Superior temporal gyrus (tissue), 1 donor: ENCODE data around the gene MSX2.

Experiments
- DNase-seq: peaks from one replicate; pipeline ENCODE4 v3.0.0-alpha.2; 2016; ENCODE audit errors: extremely low spot score

The MSX2 gene

DNA sequence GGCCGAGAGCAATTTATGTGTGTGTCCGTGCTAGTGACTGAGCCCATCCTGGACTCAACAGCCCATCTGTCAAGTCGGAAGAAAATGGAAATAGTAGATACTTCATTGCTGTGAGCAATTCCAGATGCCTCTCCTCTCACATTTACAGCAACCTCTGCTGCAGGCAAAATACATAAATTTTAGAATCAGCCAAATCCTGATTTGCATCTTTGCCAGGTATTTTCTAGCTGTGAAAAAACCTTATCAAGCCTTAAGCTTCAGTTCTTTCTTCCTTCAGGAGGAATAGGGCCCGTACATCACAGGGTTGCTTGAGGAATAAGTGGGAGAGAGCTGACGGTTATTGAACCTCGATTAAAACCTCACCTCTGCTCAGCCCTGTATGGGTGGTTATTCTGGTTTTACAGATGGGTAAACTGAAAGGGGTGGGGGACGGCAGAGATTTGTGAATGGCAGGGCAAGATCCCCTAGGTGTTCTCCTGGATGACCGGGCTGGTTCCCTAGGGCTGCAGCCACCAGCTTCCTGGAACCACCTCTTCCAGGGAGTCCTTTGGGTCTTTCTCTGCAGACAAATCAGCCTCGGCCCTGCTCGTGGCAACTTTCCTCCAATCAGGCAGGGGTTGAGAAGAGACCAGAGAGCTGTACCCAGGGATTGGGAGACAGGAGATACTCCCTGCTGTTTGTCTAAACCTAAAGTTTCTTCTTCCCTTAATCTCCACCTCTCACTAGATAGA lies 5.3 kb upstream of the MSX2 start:
- no peak for DNase-seq

DNA sequence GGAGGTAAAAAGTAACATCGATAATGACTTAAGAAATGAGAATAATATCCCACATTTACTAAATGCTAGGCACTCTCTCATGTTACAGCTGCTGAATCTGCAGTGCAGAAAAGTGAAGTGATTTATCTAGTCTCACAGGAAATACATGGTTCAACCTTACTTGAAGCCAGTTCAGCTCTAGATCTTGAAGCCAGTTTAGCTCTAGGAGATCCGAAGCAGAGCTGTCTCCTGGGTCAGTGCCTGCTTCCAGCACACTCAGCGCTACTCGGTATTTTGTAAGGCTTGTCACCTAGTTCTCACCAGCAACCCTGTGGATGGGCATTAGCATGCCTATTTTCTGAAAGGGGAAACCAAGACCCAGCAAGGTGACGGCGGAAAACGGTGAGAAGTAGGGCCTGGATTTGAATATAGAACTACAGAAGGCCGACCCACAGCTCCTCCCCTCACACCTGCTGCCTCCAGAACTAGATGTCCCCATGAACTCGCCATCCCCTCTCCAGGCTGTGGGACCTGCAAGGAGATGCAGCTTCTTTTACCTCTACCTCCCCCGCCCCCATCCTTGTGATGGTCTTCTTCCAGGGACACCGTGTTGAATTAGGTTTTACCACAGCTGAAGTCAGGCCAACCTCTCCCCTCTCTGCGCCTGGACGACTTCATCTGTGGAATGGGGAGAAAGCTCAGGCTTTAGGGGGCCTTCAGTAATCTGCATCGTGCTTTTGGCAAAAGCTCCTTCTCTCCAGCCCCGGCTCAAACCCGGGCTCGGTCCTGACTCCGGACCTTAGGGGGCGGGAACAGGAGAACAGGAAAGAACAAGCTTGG lies 4.4 kb upstream of the MSX2 start:
- no peak for DNase-seq

DNA sequence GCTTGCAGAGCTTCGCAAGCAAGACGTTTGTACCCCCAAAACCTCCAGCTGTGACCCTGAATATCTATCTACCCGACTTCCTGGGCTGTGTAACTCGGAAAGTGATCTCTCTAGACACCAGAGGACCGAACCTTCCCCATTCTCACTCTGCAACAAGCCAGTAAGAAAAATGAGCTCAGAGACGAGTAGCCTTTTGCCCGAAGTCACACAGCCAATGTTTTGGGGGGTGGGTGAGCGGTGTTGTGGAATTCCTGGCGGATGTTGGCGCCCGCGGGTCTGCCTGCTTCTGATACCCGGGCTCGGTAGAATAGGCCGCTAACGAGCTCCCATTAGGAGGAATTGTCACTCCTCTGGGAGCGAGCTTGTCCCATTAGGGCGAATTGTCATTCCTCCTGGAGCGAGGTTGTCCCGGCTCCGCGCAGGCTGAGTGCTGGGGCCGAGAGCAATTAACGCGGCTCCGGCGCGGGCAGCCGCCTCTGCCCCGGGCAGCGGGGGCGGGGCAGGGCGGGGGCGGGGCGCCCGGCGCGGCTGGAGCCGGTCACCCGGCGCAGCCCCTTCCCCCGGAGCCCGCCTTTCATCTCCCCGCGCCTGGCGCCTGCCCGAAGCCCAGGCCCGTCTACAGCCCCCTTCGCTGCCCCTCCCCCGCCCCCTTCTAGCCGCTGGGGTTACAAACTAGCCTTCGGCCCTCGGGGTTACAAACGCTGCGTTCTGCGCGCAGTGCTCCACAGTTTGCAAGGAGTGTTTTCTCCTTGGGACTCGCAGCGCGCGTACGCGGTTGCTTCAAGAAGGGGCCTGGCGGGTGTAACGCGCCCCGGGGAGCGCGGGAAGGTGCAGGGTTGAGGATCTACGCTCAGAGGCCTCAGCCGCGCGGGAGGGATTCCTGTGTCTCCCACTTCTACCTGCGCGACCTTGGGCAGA lies 3.5 kb upstream of the MSX2 start:
- no peak for DNase-seq

DNA sequence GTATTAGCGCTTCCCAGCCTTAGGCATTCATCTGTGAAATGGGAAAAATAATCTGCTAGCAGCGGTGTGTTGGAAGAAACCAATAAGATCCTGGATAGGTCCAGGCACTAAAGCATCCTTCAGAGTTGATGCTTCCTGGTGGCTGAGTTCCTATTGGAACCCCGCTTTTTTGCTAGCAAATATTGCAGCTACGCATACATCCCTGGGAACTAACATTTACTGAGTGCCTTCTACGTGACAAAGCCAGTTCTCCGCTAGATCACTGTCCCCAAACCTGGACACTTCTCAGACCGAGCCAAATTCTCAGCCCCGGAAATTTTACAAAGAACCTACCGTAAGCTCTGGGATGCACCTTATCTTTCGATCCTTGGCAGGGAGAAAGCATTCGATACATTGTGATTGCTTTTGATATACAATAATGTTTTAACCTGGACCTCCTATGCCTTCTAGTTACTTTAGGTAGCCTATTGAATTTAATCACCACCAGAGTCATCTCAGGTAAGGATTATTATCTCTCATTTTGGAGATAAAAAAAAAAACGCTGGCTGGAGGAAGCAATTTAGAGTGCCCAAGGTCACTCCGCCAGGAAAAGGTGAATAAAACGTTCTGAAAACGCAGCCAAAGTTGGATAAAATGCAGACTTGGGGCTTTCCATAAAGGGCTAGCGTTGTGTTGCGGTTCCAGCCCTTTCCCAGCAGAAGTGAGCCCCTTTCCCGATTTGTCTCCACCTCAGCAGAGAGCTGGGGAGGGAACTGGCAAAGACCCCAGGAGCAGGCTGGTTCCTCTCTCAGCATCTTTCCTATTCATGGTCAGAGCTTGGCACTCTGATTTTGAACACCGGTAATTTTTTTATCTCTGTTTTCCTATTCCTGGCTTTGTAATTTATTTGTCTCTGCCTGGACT lies 2.6 kb upstream of the MSX2 start:
- DNase-seq = no peak

DNA sequence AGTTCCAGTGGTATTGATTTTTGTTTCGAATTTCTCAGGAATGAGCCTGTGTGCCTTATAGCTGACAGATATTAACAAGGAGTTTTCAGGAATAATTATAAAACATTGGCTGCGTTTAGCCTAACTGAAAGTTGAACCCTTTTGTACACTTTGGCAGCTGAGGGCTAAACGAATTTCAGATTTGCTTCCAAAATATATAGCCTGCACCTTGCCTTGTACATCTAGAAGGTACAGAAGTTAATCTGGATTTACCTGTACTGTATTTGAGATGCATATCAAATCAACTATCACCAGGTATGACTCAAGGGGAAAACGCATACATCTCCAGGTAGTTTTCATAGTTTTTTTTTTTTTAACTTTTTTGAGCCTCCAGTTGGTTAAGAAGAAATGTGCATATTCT lies 1.9 kb upstream of the MSX2 start:
- no peak for DNase-seq

DNA sequence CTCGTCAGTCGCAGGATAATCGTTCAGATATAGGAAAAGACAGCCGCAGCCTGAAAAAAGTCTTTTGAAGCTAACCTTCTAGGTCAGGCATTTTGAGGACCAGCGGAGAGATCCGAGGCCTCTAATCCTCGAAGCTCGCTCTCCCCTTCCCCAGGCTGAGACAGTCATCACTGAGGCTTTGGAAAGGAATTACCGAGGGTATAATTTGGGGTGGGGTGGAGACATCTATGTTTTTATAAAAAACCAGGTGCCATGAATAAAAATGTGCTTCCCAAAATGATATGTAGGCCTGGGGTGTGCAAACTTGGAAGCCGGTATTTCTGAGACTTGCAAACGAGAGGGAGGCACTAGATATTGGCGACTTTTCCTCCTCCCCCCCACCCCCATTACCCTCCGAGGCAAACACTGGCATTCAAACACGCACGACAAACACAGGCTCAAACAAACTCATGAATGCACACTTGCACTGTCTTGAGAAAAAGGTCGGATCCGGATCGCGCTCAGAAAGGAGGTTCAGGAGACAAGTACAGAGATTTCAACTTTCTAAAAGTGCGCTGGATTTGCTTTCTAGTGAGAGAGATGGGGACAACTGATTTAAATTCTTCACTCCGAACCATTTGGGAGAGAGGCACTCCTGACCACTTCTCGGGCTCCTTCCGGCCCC lies 935 bp upstream of the MSX2 start:
- no peak for DNase-seq

DNA sequence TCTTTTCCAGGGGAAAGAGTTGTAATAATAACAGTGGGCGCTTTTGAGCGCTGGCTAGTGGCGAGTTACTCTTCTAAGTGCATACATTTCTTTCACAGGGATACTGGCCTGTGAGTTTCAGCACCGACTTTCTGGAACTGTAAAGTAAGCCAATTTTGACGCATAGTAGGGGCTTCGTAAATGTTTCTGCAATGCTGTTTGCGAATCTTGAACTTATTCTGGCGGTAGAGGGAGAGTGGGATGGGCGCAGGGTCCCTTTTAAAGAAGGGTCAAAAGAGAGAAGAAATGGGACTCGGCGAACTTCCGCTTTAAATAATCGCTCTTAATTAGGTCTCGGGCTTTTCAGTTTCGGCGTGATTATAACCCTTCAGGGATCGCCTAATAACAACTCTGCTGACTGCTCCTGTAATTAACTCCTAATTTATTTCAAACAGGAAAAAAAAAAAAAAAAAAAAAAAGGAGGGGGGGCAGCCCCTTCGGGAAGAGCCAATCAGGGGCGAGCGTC lies 351 bp upstream of the MSX2 start:
- DNase-seq = no peak

DNA sequence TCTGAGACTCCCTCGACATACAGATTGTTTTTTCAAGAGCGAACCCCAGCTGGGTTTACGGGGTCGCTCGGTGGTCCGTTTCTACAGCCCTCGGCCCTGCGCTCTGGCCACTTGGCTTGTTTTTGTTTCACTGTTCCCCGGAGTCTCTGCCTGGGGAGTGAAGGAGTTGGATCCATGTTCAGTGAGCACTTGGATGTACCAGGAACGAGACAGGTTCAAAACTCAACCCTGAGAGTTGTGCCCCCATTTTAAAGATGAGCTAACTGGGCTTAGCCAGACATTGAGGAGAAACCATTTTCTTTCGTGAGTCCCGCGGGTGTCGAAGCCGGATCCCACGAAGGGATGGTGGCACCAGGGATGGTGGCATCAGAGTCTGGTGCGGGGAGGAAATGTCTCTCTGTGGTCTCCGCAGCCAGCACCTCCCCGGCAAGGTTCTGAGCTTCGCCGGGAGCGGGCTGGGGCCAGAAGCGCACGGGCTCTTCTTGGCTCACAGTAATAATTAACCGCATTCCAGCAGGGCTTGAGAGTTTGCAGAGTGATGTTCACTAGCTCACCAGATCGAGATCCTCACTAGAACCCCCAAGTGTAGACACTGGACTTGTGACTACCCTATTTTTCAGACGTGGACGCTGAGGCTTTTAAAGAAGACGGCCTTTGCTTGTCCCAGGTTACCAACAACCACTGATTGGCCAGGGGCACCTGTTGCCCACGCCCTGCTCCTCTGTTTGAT lies 1.0 kb downstream of the MSX2 start:
- DNase-seq = no peak

DNA sequence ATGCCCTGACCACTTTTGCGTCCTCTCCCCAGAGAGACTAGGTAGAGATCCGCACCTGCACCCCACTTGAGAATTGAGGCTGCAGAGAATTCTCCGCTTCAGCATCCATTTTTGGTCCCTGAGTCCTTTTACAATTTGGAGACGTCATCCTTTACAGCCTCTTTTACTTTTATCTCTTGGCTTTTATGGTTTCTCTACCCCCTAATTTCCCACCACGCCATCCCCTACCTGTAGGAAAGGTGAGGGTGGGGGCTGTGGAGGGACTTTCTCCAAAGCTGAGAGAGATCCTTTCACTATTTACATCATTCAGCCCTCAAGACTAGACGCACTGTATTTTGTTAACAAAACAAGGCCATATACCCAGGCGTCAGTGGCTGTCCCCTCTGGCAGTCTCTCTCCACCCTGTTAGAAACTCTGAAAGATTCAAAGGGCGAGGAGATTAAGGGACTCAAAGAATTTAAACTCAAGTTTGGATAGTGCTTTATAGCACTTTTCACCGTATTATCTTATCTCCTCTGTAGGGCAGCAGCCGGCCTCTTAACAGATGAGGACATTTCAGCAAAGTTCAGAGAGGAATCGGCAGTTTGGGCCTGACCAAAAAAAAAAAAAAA lies 1.7 kb downstream of the MSX2 start:
- DNase-seq = no peak

DNA sequence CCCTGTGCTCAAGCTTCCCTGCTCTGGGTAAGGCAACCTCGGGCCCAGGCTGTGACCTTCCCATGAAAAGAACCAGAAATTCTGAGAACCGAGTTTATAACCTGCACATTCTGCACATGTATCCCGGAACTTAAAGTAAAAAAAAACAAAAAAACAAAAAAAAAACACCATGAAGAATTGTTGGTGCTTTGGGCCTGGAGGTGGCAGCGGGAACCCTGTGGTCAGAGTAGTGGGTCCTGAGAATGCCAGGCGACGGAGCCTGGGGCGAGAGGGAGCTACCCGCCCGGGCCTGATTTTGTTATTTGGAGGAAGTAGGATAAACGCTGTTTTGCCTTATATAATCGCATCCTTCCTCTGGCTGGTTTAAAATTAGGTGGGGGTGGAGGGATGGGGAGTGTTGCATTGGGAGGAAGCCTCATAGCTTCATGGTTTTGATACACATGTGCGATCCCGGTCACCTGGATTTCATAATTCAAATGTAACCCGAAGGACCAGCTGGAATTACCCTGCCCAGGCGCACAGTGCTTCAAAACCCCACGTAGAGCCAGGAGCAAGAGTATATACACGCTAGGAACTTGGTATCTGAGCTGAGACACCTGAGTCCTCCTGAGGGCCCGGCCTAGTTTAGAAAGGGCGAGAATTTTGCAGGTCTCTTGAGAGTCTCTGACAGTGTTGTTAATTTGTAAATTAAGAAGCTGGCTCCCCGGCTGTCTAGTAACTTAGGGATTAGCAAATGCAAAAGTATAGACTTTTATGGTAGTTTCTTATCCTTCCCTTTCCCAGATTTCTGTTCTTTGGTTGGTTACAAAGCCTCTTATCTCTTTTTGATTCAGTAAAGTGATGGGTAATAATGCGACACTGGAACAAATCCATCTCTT lies 2.8 kb downstream of the MSX2 start:
- DNase-seq = no peak

DNA sequence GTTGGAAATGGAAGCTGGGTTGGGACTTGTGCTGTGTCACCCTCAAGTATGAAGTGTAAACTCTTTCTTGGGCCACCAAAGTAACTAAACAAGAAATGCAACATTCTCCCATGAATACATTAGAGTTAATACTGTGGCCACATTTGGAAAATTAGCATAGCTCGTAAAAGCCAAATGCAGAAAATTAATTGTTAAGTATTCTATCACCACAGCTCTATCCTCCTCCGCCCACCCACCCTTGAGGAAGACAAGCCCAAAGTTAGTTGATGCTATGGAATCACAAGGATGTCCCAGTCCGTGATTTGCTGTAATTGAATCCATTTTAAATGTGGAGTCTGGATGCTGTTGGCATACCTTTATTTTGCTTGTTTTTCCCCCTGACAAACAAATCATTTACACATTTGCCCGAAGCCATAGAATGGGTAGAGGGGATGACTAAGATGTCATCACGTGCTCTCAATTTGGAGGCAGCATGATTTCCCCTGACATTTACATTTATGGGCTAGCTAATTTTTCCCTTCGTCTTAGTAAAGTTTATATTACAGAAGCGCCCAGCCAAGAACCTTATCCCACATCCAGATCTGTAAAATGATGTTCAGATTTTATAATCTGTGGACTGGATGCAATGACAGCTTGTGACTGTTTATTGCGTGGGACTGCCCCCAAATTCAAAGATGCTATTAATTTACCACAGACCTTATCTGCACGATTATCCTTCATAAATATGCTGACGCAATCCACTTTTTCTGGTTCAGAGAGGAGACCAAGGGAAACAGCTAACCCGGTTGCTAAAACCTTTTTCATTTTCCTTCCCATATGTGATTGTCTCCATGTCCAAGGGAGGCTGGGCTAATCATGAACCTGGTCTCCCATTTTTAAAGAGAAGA lies 3.7 kb downstream of the MSX2 start:
- DNase-seq = no peak

DNA sequence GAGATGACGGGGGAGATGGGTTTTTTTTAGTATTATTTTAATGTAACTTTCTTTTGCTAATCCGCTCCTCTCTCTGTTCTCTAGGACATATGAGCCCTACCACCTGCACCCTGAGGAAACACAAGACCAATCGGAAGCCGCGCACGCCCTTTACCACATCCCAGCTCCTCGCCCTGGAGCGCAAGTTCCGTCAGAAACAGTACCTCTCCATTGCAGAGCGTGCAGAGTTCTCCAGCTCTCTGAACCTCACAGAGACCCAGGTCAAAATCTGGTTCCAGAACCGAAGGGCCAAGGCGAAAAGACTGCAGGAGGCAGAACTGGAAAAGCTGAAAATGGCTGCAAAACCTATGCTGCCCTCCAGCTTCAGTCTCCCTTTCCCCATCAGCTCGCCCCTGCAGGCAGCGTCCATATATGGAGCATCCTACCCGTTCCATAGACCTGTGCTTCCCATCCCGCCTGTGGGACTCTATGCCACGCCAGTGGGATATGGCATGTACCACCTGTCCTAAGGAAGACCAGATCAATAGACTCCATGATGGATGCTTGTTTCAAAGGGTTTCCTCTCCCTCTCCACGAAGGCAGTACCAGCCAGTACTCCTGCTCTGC lies 4.8 kb downstream of the MSX2 start:
- DNase-seq = no peak

DNA sequence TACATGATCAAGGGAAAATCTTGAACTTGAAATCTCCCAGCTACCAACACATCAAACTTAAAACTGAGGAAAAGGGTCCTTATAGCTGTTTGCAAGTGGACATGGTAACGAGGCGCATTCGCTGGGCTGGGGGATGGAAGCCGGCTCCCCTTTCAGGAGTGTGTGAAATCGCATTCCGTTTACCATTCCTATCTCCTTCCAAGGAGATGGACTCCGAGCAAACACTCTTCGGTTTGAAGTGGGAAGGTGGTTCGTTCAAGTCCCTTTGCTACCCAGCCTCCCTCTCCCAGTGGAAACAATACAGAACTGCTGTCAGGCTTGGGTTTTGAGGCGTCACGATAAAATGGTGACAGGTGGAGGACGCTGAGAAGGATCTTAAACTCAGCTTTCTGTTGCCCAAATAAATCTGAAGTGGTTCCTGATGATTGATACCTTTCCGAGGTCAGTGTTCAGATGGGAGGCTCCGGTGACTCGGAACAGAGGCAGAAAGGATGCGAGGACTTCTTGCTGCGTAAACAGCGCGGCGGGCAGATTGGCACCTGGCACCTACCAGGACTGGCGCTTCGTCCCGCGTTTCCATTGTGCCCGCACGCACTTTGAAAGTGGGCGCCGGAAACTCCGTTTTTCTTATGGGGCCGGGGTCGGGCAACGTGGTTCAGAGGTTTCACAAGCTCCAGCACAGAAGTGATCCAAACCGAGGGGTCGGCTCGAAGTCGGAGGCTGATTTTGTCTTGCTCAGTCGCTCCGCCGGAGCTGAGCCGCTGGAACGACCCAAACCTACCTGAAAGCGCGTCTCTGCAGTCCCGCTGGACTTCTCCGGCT lies 7.0 kb downstream of the MSX2 start:
- DNase-seq = no peak

DNA sequence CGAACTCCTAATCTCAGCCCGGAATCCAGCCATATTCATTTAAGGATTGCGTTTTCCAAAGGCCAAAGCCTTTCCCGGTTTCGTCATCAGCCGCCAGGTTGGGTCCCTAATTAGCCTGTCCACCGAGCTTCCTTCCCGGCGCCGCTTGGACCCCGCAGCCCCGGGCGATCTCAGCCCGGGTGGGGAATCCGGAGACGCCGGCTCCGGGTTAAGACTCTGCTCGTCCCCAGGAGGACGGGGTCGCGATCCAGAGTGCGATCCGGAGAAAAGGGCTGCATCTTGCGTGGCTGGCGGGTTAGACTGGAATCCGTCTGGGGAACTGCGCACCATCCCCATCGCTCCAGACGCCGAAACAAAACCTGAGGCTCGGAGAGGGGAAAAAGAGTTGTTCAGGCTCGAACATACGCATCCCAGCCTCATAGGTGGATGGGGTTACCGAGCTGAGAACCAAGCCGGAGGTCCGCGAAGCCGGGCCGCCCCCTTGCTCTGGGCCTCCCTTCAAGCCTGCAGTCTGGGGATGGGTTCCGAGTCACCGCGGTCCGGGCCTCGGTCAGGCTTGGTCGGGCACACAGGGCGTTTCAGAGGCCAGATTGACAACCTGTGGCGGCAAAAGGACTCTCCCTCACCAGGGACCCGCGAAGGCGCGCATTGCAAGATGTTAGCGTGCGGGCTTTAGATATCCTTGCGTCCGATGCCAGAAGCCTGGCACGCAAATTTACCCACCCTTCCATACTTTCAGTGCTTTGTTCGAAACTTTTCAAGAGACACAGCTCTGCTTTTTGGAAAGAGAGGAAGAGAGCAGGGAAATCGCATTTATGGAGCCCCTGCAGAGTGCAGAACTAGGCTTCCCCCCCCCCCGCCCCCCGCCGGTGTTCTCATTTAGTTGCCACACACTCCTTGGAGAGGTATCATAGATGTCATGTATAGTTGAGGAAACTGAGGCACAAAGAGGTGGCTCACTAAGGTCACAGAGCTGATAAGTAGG lies 7.9 kb downstream of the MSX2 start:
- no peak for DNase-seq
